Osteocyte (in vitro differentiated cells): ENCODE results near the gene NFE2L3. TPM values are rescaled to one million over a fixed set of nuclear protein-coding genes. Genes with fewer than 3 reads are reported as not detected.

Experiments
- DNase-seq: peaks from one replicate; pipeline ENCODE4 v3.0.0; 2021; ENCODE audit warnings: mixed read lengths; ENCODE audit not compliant: unreplicated experiment; ENCODE audit errors: extremely low spot score
- H3K27ac Mint-ChIP-seq: one replicate; pipeline ENCODE4 v1.8.0; 2021; ENCODE audit warnings: mild to moderate bottlenecking, mixed read lengths; ENCODE audit not compliant: unreplicated experiment
- H3K27me3 Mint-ChIP-seq: one replicate; pipeline ENCODE4 v1.8.0; 2021; ENCODE audit warnings: mixed read lengths; ENCODE audit not compliant: unreplicated experiment
- H3K36me3 Mint-ChIP-seq: one replicate; pipeline ENCODE4 v1.8.0; 2021; ENCODE audit warnings: mixed read lengths; ENCODE audit not compliant: unreplicated experiment
- H3K4me1 Mint-ChIP-seq: one replicate; pipeline ENCODE4 v1.8.0; 2021; ENCODE audit warnings: mixed read lengths; ENCODE audit not compliant: unreplicated experiment
- H3K4me3 Mint-ChIP-seq: one replicate; pipeline ENCODE4 v1.8.0; 2021; ENCODE audit warnings: mild to moderate bottlenecking, moderate library complexity, mixed read lengths; ENCODE audit not compliant: unreplicated experiment
- H3K9me3 Mint-ChIP-seq: one replicate; pipeline ENCODE4 v1.8.0; 2021; ENCODE audit warnings: mixed read lengths; ENCODE audit not compliant: unreplicated experiment
- total RNA-seq: library from RNA; stranded (reverse); gene quantifications from 2 replicates; pipeline ENCODE4 v1.2.1, GENCODE V29; 2021
- TF ChIP-seq, protein P1 (sequence below): fragments of 200-600 bp; sonication (generic); IDR thresholded peaks from 2 replicates; pipeline ENCODE4 v1.5.0; 2021; ENCODE audit warnings: antibody characterized with exemption, mild to moderate bottlenecking, moderate library complexity

NFE2L3 gene
- total RNA-seq, 1 donor from 2014 or later: 0.78 TPM

DNA sequence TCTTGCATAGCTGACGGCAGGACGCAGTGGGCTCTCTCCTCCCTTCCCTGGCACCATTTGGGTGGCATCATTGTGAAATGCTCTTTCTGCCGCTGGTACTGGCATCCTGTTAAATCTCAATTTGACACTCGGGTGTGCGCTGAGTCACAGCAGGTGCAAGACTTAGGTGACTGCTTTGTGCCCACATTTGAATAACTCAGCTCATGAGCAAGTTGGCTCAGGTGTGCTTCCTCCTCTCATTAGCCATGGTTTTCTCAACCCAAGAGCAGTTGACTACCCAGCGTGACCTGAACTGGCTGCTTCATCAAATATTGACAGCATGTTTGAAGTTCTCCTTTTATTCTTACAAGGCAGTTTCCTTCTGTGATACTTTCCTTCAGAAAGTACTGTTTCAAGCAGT is 24.6 kb upstream of the NFE2L3 start:
- H3K9me3 Mint-ChIP-seq: no peaks in the 10 kb centered on the region
- H3K4me3 Mint-ChIP-seq: no peak overlapping the region
- no peak for DNase-seq
- H3K36me3 Mint-ChIP-seq: no peaks in the 10 kb centered on the region
- TF ChIP-seq, protein P1, sequence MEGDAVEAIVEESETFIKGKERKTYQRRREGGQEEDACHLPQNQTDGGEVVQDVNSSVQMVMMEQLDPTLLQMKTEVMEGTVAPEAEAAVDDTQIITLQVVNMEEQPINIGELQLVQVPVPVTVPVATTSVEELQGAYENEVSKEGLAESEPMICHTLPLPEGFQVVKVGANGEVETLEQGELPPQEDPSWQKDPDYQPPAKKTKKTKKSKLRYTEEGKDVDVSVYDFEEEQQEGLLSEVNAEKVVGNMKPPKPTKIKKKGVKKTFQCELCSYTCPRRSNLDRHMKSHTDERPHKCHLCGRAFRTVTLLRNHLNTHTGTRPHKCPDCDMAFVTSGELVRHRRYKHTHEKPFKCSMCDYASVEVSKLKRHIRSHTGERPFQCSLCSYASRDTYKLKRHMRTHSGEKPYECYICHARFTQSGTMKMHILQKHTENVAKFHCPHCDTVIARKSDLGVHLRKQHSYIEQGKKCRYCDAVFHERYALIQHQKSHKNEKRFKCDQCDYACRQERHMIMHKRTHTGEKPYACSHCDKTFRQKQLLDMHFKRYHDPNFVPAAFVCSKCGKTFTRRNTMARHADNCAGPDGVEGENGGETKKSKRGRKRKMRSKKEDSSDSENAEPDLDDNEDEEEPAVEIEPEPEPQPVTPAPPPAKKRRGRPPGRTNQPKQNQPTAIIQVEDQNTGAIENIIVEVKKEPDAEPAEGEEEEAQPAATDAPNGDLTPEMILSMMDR: no peak
- H3K4me1 Mint-ChIP-seq: no peaks in the 10 kb centered on the region
- H3K27ac Mint-ChIP-seq: no peak overlapping the region
- H3K27me3 Mint-ChIP-seq: peaks cover 29% of the 10 kb centered on the region

DNA sequence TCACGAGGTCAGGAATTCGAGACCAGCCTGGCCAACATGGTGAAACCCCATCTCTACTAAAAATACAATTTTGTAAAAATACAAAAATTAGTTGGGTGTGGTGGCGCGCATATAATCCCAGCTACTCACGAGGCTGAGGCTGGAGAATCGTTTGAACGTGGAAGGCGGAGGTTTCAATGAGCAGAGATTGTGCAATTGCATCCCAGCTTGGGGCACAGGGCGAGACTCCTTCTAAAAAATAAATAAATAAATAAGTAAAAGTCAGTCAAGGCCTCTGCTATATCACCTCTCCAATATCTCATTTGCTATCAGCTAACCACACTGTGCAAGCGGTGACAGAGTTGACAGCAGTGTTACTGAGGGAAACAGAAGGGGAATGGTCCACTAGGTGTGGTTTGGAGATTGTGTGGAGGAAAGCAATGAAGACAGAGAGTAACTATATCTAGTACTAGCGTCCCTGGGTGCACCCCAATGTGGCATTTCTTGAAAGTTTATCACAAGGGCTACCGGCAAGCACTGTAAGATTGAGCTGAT is 20.9 kb upstream of the NFE2L3 start:
- H3K9me3 Mint-ChIP-seq: no peaks in the 10 kb centered on the region
- no peaks in the 10 kb centered on the region for H3K4me1 Mint-ChIP-seq
- peaks cover 52% of the 10 kb centered on the region for H3K27me3 Mint-ChIP-seq
- H3K36me3 Mint-ChIP-seq: no peaks in the 10 kb centered on the region
- H3K27ac Mint-ChIP-seq: no peak overlapping the region
- TF ChIP-seq, protein P1: no peak
- DNase-seq: no peak
- H3K4me3 Mint-ChIP-seq: no peak overlapping the region

DNA sequence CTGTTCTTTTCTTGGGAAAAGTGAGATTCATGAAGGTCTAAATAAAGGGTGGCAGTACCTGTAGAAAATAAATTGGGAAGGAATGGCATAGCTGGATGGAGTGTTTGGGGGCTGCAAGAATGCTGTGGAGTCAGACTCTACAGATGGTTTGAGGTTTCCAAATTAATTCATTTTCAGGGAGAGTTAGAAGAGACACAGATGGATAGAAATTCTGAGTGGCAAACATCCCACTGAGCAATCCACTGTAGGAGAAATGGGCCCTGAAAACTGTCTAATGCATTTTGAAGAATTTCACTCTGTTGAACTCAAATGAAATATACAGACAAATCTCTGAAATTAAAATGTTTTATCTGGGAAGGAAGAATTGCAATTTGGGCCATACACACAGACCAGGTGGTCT is 16.9 kb upstream of the NFE2L3 start:
- Mint-ChIP-seq H3K4me3 (no peak overlapping the region), H3K9me3 (no peaks in the 10 kb centered on the region), H3K36me3 (no peaks in the 10 kb centered on the region), H3K27me3 (peaks cover 54% of the 10 kb centered on the region), H3K4me1 (no peaks in the 10 kb centered on the region), H3K27ac (no peak overlapping the region)
- no peak for DNase-seq
- TF ChIP-seq, protein P1: no peak

DNA sequence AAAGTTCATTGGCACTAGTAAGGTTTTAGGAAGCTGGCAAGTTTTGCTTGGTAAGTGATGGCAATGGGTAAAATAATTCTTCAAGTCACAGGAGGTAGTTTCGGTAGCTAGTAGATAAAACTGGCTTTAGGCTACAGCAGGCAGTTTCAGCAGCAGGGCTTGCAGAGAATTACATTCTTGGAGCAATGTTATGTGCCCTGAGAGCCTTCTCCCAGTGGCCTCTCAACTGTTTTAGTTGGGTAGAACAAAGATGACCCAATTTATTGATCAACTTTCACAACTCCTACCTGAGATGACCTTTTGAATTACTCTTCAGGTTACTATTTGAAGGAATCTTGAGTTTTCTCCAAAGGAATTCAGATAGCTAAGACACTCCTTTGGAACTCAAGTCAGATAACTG is 16.4 kb upstream of the NFE2L3 start:
- Mint-ChIP-seq H3K9me3 (no peaks in the 10 kb centered on the region), H3K27me3 (peaks cover 56% of the 10 kb centered on the region), H3K36me3 (no peaks in the 10 kb centered on the region), H3K4me3 (no peak overlapping the region), H3K4me1 (no peaks in the 10 kb centered on the region), H3K27ac (no peak overlapping the region)
- TF ChIP-seq, protein P1: no peak
- no peak for DNase-seq

DNA sequence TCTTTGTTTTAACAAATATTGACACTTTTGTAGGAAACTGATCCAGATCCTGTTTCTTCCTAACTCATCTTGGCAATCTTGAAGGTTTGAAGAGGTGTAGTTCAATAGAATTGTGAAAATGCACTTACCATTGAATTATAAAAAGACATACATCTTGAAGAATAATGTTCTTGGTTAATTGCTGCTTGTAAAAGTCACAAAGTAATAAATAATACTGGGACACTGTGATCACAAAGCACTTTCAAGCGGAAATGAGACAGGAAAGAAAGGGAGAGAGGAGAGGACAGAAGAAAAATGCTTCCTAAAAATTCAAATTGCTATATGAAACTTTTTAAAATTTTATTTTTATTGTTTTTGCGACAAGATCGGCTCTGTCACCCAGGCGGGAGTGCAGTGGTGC is 15.2 kb upstream of the NFE2L3 start:
- no peak overlapping the region for H3K4me3 Mint-ChIP-seq
- H3K4me1 Mint-ChIP-seq: peaks cover 2% of the 10 kb centered on the region
- peaks cover 62% of the 10 kb centered on the region for H3K27me3 Mint-ChIP-seq
- H3K36me3 Mint-ChIP-seq: no peaks in the 10 kb centered on the region
- no peak overlapping the region for H3K27ac Mint-ChIP-seq
- DNase-seq: no peak
- TF ChIP-seq, protein P1: no peak
- no peaks in the 10 kb centered on the region for H3K9me3 Mint-ChIP-seq
